Measurements from ENCODE around the gene AKR1C1. TPM values are rescaled to one million over a fixed set of nuclear protein-coding genes. Genes with fewer than 3 reads are reported as not detected.

AKR1C1 gene
- total RNA-seq, 1 experiment from 2014 or later = 1.9 TPM

DNA sequence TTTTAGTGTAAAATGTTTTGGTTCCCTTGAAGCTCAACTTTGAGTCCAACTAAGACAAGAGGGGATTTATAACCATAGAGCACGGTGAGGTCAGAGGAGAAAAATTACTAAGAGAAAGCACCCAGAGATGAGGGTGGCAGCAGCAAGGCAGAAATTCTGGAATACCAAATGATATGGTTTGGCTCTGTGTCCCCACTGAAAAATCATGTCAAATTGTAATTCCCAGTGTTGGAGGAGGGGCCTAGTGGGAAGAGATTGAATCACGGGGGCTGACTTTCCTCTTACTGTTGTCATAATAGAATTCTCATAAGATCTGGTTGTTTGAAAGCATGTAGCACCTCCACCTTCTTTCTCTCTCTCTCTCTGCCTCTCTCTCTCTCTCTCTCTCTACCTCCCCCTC lies 19.4 kb upstream of the AKR1C1 start:
- Histone ChIP-seq H3K4ac (ENCODE audit: low read depth, low read length) (no peak overlapping the region), H2BK12ac (ENCODE audit: insufficient read length, low read depth, low read length) (no peak overlapping the region), H3K23me2 (ENCODE audit: insufficient read length, low read depth, low read length, poor library complexity, severe bottlenecking) (no peaks in the 10 kb centered on the region), H3K23ac (ENCODE audit: insufficient read length, low read depth, low read length) (no peak overlapping the region), H3K79me1 (ENCODE audit: insufficient read depth, low read depth, low read length, poor library complexity, severe bottlenecking) (no peaks in the 10 kb centered on the region), H3K14ac (ENCODE audit: insufficient read depth, low read length) (no peak overlapping the region), H3K27me3 (ENCODE audit: insufficient read depth, low read length) (no peaks in the 10 kb centered on the region; the same call in 1 of the 2 replicates), H2BK5ac (ENCODE audit: insufficient read length, low read length) (no peak overlapping the region), H2BK15ac (ENCODE audit: low read depth, low read length) (no peak overlapping the region), H4K20me1 (ENCODE audit: control insufficient read depth, insufficient read depth, insufficient read length) (no peaks in the 10 kb centered on the region), H3K27ac (ENCODE audit: insufficient read length, low read depth, low read length) (no peak overlapping the region), H3K4me2 (ENCODE audit: insufficient read depth, insufficient read length, low read length) (no peak overlapping the region), H3K4me1 (ENCODE audit: insufficient read depth, low read length) (peaks cover 6% of the 10 kb centered on the region; the same call in 1 of the 2 replicates), H2AFZ (ENCODE audit: low read length) (no peak overlapping the region), H3T11ph (ENCODE audit: low read length) (no peak overlapping the region), H3K9me3 (ENCODE audit: control insufficient read depth, low read depth, low read length) (no peaks in the 10 kb centered on the region), H4K5ac (ENCODE audit: insufficient read length, low read depth, low read length) (no peak overlapping the region), H2BK20ac (ENCODE audit: low read depth, low read length, poor library complexity, severe bottlenecking) (no peak overlapping the region), H3K9ac (ENCODE audit: extremely low read depth, insufficient read length, low read length) (no peak overlapping the region), H3K56ac (ENCODE audit: insufficient read length, low read depth, low read length) (no peak overlapping the region), H4K8ac (replicated peaks; ENCODE audit: insufficient read length, low read depth, low read length) (no peak overlapping the region), H2AK5ac (ENCODE audit: insufficient read length, low read length) (no peak overlapping the region), H3K18ac (ENCODE audit: insufficient read length, low read depth, low read length) (no peak overlapping the region), H3K79me2 (ENCODE audit: insufficient read depth, low read length) (no peaks in the 10 kb centered on the region), H4K91ac (ENCODE audit: insufficient read length, low read depth, low read length) (no peak overlapping the region), H2BK120ac (ENCODE audit: low read depth, low read length, poor library complexity, severe bottlenecking) (no peak overlapping the region)
- WGBS (ENCODE audit: extremely low coverage, insufficient read length, low lambda C conversion rate) = no CpG with 5 or more reads among the region's 2 CpGs
- H3K4me1 Mint-ChIP-seq = peaks cover 44 to 51% of the 10 kb centered on the region in 2 experiments
- H3K27ac Mint-ChIP-seq = peak overlapping the region in 1 of 3 experiments; percentile 86; a peak in 1 of 7 replicates
- peaks cover 16 to 44% of the 10 kb centered on the region in 2 experiments for H3K9me3 Mint-ChIP-seq
- TF ChIP-seq, protein P1, sequence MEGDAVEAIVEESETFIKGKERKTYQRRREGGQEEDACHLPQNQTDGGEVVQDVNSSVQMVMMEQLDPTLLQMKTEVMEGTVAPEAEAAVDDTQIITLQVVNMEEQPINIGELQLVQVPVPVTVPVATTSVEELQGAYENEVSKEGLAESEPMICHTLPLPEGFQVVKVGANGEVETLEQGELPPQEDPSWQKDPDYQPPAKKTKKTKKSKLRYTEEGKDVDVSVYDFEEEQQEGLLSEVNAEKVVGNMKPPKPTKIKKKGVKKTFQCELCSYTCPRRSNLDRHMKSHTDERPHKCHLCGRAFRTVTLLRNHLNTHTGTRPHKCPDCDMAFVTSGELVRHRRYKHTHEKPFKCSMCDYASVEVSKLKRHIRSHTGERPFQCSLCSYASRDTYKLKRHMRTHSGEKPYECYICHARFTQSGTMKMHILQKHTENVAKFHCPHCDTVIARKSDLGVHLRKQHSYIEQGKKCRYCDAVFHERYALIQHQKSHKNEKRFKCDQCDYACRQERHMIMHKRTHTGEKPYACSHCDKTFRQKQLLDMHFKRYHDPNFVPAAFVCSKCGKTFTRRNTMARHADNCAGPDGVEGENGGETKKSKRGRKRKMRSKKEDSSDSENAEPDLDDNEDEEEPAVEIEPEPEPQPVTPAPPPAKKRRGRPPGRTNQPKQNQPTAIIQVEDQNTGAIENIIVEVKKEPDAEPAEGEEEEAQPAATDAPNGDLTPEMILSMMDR (conservative IDR thresholded peaks at IDR 0.05) = no peak
- H3K4me3 Mint-ChIP-seq = no peak overlapping the region; a peak in 1 of 5 replicates
- 0 out of 7 replicates have a peak, but pooled peaks cover 0 to 3% (median 0%) of the 10 kb centered on the region in 3 experiments for H3K36me3 Mint-ChIP-seq (ENCODE audit: insufficient read depth in 1 of 3, low read depth in 3 of 3)
- no peaks in the 10 kb centered on the region; the same call in 1 of the 2 replicates for H3K27me3 Mint-ChIP-seq (ENCODE audit: low read depth)
- DNase-seq = no peak

Data from H9 (cell line).